SK-N-SH (cell line): ENCODE measurements around the gene SPTB. TPM values are rescaled to one million over a fixed set of nuclear protein-coding genes. Genes with fewer than 3 reads are reported as not detected.

Experiments
- CTCF ChIA-PET: fragments of 300-600, 350-600 bp; formaldehyde crosslinking; extraction: SDS; loops from one replicate; lab custom pipeline; 2021; lab: Yijun Ruan, JAX
- POLR2A ChIA-PET: fragments of 350-600 bp; sonication (Branson Sonifier 250); formaldehyde crosslinking; extraction: SDS; loops from one replicate; lab custom pipeline; 2020; ENCODE audit warnings: antibody characterized with exemption, inconsistent platforms; lab: Yijun Ruan, JAX
- DNase-seq: peaks from one replicate; pipeline ENCODE4 v3.0.0; 2012
- H2AFZ ChIP-seq: fragments of 200-600 bp; sonication (generic); 2 replicates; pipeline ENCODE4 v1.8.1; 2016; ENCODE audit warnings: antibody characterized with exemption, mild to moderate bottlenecking, low read depth
- H3F3A ChIP-seq: fragments of 200-600 bp; sonication (generic); replicated peaks from 2 replicates; pipeline ENCODE3; 2016; ENCODE audit warnings: antibody characterized with exemption, mild to moderate bottlenecking; ENCODE audit not compliant: insufficient read depth
- H3K27ac ChIP-seq, 2 experiments: fragments of 200-500 bp in 1 of 2; fragments of 200-600 bp in 1 of 2; sonication (Bioruptor generic) in 1 of 2; sonication (generic), shearing (Covaris generic) in 1 of 2; 2 replicates each; pipeline versions ENCODE4 v1.5.1 to v1.6.1; 2014 to 2016; ENCODE audit warnings: low read depth in 2 of 2, inconsistent platforms in 1 of 2, low read length in 1 of 2, mild to moderate bottlenecking in 1 of 2, mixed read lengths in 1 of 2
- H3K27me3 ChIP-seq: fragments of 200-600 bp; sonication (generic), shearing (Covaris generic); 2 replicates; pipeline ENCODE4 v1.6.1; 2016; ENCODE audit warnings: mixed run types; ENCODE audit not compliant: insufficient read depth
- H3K36me3 ChIP-seq, 2 experiments: fragments of 200-500 bp in 1 of 2; fragments of 200-600 bp in 1 of 2; sonication (Bioruptor generic) in 1 of 2; sonication (generic) in 1 of 2; replicated peaks in 1 of 2; 2 replicates each; pipeline versions ENCODE3 to v1.5.1; 2014 to 2016; ENCODE audit warnings: low read length in 1 of 2, mild to moderate bottlenecking in 1 of 2; ENCODE audit not compliant: insufficient read depth in 2 of 2, control insufficient read depth in 1 of 2
- H3K4me1 ChIP-seq, 2 experiments: fragments of 200-500 bp in 1 of 2; fragments of 200-600 bp in 1 of 2; sonication (Bioruptor generic) in 1 of 2; sonication (generic), shearing (Covaris generic) in 1 of 2; 2 replicates each; pipeline versions ENCODE4 v1.5.1 to v1.6.1; 2014 to 2016; ENCODE audit warnings: low read depth in 1 of 2, low read length in 1 of 2, mixed run types in 1 of 2; ENCODE audit not compliant: insufficient read depth in 2 of 2, control insufficient read depth in 1 of 2
- H3K4me2 ChIP-seq: fragments of 200-600 bp; sonication (generic), shearing (Covaris generic); 2 replicates; pipeline ENCODE4 v1.6.1; 2017; ENCODE audit warnings: mixed run types
- H3K4me3 ChIP-seq, 2 experiments: fragments of 200-500 bp in 1 of 2; fragments of 200-600 bp in 1 of 2; sonication (Bioruptor generic) in 1 of 2; sonication (generic), shearing (Covaris generic) in 1 of 2; 2 replicates each; pipeline versions ENCODE4 v1.5.1 to v1.8.1; 2014 to 2016; ENCODE audit warnings: low read depth in 2 of 2, inconsistent platforms in 1 of 2, low read length in 1 of 2, mild to moderate bottlenecking in 1 of 2, mixed read lengths in 1 of 2, moderate library complexity in 1 of 2
- H3K79me2 ChIP-seq: fragments of 200-600 bp; sonication (generic); 2 replicates; pipeline ENCODE4 v1.8.1; 2017; ENCODE audit warnings: mild to moderate bottlenecking; ENCODE audit not compliant: insufficient read depth
- H3K9ac ChIP-seq: fragments of 200-600 bp; sonication (generic); 2 replicates; pipeline ENCODE4 v1.6.1; 2017; ENCODE audit warnings: mixed run types
- H3K9me2 ChIP-seq: fragments of 200-600 bp; sonication (generic); 2 replicates; pipeline ENCODE4 v1.6.1; 2017; ENCODE audit warnings: mixed run types
- H3K9me3 ChIP-seq: fragments of 200-600 bp; sonication (generic); 2 replicates; pipeline ENCODE4 v1.6.1; 2017; ENCODE audit warnings: mixed run types, mild to moderate bottlenecking, moderate library complexity
- H4K20me1 ChIP-seq: fragments of 200-600 bp; sonication (generic); 2 replicates; pipeline ENCODE4 v1.6.1; 2017; ENCODE audit warnings: mild to moderate bottlenecking, mixed run types; ENCODE audit not compliant: insufficient read depth
- EP300 ChIP-seq, 2 experiments: IDR thresholded peaks; 2 replicates each; pipeline versions ENCODE4 v1.4.0 to v1.6.1; 2012; ENCODE audit warnings: borderline replicate concordance in 1 of 2, low read depth in 1 of 2, low read length in 1 of 2
- FOXJ3 ChIP-seq: sonication (generic); formaldehyde crosslinking; IDR thresholded peaks from 2 replicates; pipeline ENCODE4 v1.5.1; 2020; ENCODE audit warnings: mild to moderate bottlenecking, missing genetic modification reagents
- FOXM1 ChIP-seq: IDR thresholded peaks from 2 replicates; pipeline ENCODE4 v1.4.0; 2012; ENCODE audit warnings: low read depth, mild to moderate bottlenecking
- GABPA ChIP-seq: IDR thresholded peaks from 2 replicates; pipeline ENCODE4 v1.4.0; 2012; ENCODE audit warnings: low read depth, mild to moderate bottlenecking
- GATA2 ChIP-seq: sonication (generic); formaldehyde crosslinking; IDR thresholded peaks from 2 replicates; pipeline ENCODE4 v1.5.0; 2020; ENCODE audit warnings: mild to moderate bottlenecking, missing genetic modification reagents
- MEF2A ChIP-seq: IDR thresholded peaks from 2 replicates; pipeline ENCODE4 v1.4.0; 2012; ENCODE audit warnings: low read depth, borderline replicate concordance
- NFIC ChIP-seq: IDR thresholded peaks from 2 replicates; pipeline ENCODE4 v1.4.0; 2012; ENCODE audit warnings: borderline replicate concordance
- NRF1 ChIP-seq: IDR thresholded peaks from 2 replicates; pipeline ENCODE4 v1.6.1; 2012; ENCODE audit warnings: low read depth, mild to moderate bottlenecking, low read length
- POLR2AphosphoS5 ChIP-seq: IDR thresholded peaks from 2 replicates; pipeline ENCODE4 v1.6.1; 2012; ENCODE audit warnings: low read depth, low read length
- SMC3 ChIP-seq: IDR thresholded peaks from 2 replicates; pipeline ENCODE4 v1.6.1; 2012; ENCODE audit warnings: low read depth, low read length, improper control_type of control experiment
- TCF12 ChIP-seq: IDR thresholded peaks from 2 replicates; pipeline ENCODE4 v1.4.0; 2012
- TEAD4 ChIP-seq: IDR thresholded peaks from 2 replicates; pipeline ENCODE4 v1.4.0; 2012; ENCODE audit warnings: mild to moderate bottlenecking, borderline replicate concordance; ENCODE audit not compliant: insufficient read depth
- WGBS: methylation state at CpG from one replicate; pipeline ENCODE4 v1.1.6; 2017; ENCODE audit warnings: low lambda C conversion rate; 5-methylcytosine and 5-hydroxymethylcytosine counted together
- polyA plus RNA-seq, 3 experiments: library from polyadenylated mRNA; depleted of rRNA; stranded (reverse); fragments of >200 nt; gene quantifications; 2 replicates each; pipeline ENCODE4 v1.2.3, GENCODE V29; 2012
- TF ChIP-seq, protein P1 (sequence below): IDR thresholded peaks from 2 replicates; pipeline ENCODE4 v1.4.0; 2012; ENCODE audit warnings: low read depth
- TF ChIP-seq, protein P2 (sequence below): IDR thresholded peaks from 2 replicates; pipeline ENCODE4; 2012
- TF ChIP-seq, protein P3 (sequence below): fragments of 150-350 bp; IDR thresholded peaks from 2 replicates; pipeline ENCODE4 v1.6.1; 2016; ENCODE audit warnings: mild to moderate bottlenecking, low read depth, low read length
- TF ChIP-seq, protein P4 (sequence below): IDR thresholded peaks from 2 replicates; pipeline ENCODE4 v1.6.1; 2012; ENCODE audit warnings: mild to moderate bottlenecking, low read depth, low read length, moderate library complexity

The SPTB gene
- polyA plus RNA-seq, 1 of the 3 experiments (the other 2 are of a cell fraction), result 0.15 TPM

DNA sequence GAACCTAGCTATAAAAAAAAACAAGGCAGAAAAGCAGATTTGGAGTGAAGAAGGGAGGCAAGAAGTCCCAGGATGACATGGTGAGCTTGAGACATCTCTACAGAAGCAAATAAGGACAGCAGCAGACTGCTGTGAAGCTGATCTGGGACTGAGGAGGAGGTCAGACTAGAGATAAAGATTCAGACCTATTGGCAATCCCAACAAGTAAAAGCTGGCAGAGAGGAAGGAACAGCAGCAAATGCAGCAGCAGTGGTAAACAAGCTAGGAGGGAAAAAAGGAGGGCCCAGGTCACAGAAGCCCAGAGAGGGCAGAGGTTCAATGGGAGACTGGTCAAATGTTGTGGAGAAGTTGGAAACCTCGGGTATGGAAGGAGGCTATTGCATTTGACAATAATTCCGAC lies 11.3 kb downstream of the SPTB start:
- no peaks in the 10 kb centered on the region for H3K27me3 ChIP-seq
- no peak overlapping the region for H3K27ac ChIP-seq
- H3F3A ChIP-seq, result no peaks in the 10 kb centered on the region
- no peak overlapping the region for H2AFZ ChIP-seq
- POLR2A ChIA-PET, result no interaction called here
- no peak overlapping the region for H3K4me2 ChIP-seq
- H3K79me2 ChIP-seq, result no peaks in the 10 kb centered on the region
- no peaks in the 10 kb centered on the region for H4K20me1 ChIP-seq
- H3K9me3 ChIP-seq, result no peaks in the 10 kb centered on the region
- no peaks in the 10 kb centered on the region for H3K36me3 ChIP-seq
- DNase-seq, result no peak
- no peak overlapping the region for H3K4me3 ChIP-seq
- CTCF ChIA-PET, result interaction anchor here (1.2 to 1.9 kb wide), 4 partner anchors 23 to 67 kb away, joined by 4 to 10 read pairs (median 6); no protein-coding TSS in a partner anchor
- no peaks in the 10 kb centered on the region for H3K4me1 ChIP-seq
- no peak overlapping the region for H3K9ac ChIP-seq
- TF ChIP-seq, protein P1, sequence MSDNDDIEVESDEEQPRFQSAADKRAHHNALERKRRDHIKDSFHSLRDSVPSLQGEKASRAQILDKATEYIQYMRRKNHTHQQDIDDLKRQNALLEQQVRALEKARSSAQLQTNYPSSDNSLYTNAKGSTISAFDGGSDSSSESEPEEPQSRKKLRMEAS, result no peak
- TF ChIP-seq EP300 (IDR thresholded peaks at IDR 0.05; ENCODE audit: borderline replicate concordance in 1 of 2, low read depth in 1 of 2, low read length in 1 of 2) (no peak), FOXM1 (no peak), NFIC (no peak), TCF12 (no peak), SMC3 (no peak), NRF1 (no peak), FOXJ3 (CRISPR knock-in tag) (no peak), TEAD4 (no peak), POLR2AphosphoS5 (no peak), MEF2A (no peak), GABPA (no peak), GATA2 (no peak)
- TF ChIP-seq, protein P2, sequence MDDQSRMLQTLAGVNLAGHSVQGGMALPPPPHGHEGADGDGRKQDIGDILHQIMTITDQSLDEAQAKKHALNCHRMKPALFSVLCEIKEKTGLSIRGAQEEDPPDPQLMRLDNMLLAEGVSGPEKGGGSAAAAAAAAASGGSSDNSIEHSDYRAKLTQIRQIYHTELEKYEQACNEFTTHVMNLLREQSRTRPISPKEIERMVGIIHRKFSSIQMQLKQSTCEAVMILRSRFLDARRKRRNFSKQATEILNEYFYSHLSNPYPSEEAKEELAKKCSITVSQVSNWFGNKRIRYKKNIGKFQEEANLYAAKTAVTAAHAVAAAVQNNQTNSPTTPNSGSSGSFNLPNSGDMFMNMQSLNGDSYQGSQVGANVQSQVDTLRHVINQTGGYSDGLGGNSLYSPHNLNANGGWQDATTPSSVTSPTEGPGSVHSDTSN, result no peak
- TF ChIP-seq, protein P3, sequence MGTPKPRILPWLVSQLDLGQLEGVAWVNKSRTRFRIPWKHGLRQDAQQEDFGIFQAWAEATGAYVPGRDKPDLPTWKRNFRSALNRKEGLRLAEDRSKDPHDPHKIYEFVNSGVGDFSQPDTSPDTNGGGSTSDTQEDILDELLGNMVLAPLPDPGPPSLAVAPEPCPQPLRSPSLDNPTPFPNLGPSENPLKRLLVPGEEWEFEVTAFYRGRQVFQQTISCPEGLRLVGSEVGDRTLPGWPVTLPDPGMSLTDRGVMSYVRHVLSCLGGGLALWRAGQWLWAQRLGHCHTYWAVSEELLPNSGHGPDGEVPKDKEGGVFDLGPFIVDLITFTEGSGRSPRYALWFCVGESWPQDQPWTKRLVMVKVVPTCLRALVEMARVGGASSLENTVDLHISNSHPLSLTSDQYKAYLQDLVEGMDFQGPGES, result no peak
- TF ChIP-seq, protein P4, sequence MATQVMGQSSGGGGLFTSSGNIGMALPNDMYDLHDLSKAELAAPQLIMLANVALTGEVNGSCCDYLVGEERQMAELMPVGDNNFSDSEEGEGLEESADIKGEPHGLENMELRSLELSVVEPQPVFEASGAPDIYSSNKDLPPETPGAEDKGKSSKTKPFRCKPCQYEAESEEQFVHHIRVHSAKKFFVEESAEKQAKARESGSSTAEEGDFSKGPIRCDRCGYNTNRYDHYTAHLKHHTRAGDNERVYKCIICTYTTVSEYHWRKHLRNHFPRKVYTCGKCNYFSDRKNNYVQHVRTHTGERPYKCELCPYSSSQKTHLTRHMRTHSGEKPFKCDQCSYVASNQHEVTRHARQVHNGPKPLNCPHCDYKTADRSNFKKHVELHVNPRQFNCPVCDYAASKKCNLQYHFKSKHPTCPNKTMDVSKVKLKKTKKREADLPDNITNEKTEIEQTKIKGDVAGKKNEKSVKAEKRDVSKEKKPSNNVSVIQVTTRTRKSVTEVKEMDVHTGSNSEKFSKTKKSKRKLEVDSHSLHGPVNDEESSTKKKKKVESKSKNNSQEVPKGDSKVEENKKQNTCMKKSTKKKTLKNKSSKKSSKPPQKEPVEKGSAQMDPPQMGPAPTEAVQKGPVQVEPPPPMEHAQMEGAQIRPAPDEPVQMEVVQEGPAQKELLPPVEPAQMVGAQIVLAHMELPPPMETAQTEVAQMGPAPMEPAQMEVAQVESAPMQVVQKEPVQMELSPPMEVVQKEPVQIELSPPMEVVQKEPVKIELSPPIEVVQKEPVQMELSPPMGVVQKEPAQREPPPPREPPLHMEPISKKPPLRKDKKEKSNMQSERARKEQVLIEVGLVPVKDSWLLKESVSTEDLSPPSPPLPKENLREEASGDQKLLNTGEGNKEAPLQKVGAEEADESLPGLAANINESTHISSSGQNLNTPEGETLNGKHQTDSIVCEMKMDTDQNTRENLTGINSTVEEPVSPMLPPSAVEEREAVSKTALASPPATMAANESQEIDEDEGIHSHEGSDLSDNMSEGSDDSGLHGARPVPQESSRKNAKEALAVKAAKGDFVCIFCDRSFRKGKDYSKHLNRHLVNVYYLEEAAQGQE, result no peak
- no peaks in the 10 kb centered on the region for H3K9me2 ChIP-seq
- WGBS, result 51% methylated on average over 2 of the region's 2 CpGs
